MCF 10A (cell line): Measurements from ENCODE around the gene RAD18. TPM values are rescaled to one million over a fixed set of nuclear protein-coding genes. Genes with fewer than 3 reads are reported as not detected.

Experiments used
- BruUV-seq: library from RNA; stranded (reverse); fragments of 400-500 nt; replicated peaks from 2 replicates; lab custom pipeline; 2021; lab: Mats Ljungman, UMichigan
- CTCF ChIA-PET: fragments of 300-600 bp; sonication (Branson Sonifier 250); formaldehyde crosslinking; extraction: SDS; loops from one replicate; lab custom pipeline; 2021; ENCODE audit warnings: antibody characterized with exemption, inconsistent platforms; lab: Yijun Ruan, JAX
- POLR2A ChIA-PET: fragments of 300-600, 350-650 bp; sonication (Branson Sonifier 250); formaldehyde crosslinking; extraction: SDS; loops from one replicate; lab custom pipeline; 2020; ENCODE audit warnings: antibody characterized with exemption, inconsistent platforms; lab: Yijun Ruan, JAX
- DNase-seq: peaks from one replicate; pipeline ENCODE4 v3.0.0-alpha.2; 2018; ENCODE audit not compliant: unreplicated experiment
- H3K27ac Mint-ChIP-seq: one replicate; pipeline ENCODE4 v1.8.0; 2022; ENCODE audit warnings: mild to moderate bottlenecking, low read depth, mixed read lengths; ENCODE audit not compliant: unreplicated experiment
- H3K27me3 Mint-ChIP-seq: one replicate; pipeline ENCODE4 v1.8.0; 2022; ENCODE audit warnings: mixed read lengths; ENCODE audit not compliant: insufficient read depth, unreplicated experiment
- H3K36me3 Mint-ChIP-seq: one replicate; pipeline ENCODE4 v1.8.0; 2022; ENCODE audit warnings: mild to moderate bottlenecking, moderate library complexity, mixed read lengths; ENCODE audit not compliant: insufficient read depth, unreplicated experiment
- H3K4me1 Mint-ChIP-seq: one replicate; pipeline ENCODE4 v1.8.0; 2022; ENCODE audit warnings: mixed read lengths; ENCODE audit not compliant: insufficient read depth, unreplicated experiment
- H3K4me3 Mint-ChIP-seq: one replicate; pipeline ENCODE4 v1.8.0; 2022; ENCODE audit warnings: mild to moderate bottlenecking, moderate library complexity, mixed read lengths; ENCODE audit not compliant: unreplicated experiment
- H3K9me3 Mint-ChIP-seq: one replicate; pipeline ENCODE4 v1.8.0; 2022; ENCODE audit warnings: mixed read lengths; ENCODE audit not compliant: unreplicated experiment
- CTCF ChIP-seq: fragments of 200-600 bp; IDR thresholded peaks from one replicate; pipeline ENCODE4 v1.8.0; 2022; ENCODE audit warnings: antibody characterized with exemption, mild to moderate bottlenecking; ENCODE audit not compliant: unreplicated experiment
- intact Hi-C: fragments of 100-400 bp; cut with micrococcal nuclease; formaldehyde crosslinking; loops from 2 replicates; pipeline ENCODE4 v1.14.1; 2022
- total RNA-seq: library from RNA; stranded (reverse); gene quantifications from 2 replicates; pipeline ENCODE4 v1.2.3, GENCODE V29; 2022

Gene RAD18
- total RNA-seq, 1 experiment from 2014 or later = 29.1 TPM

GRCh38 chr3:9008550-9009255 lies 45.4 kb upstream of the RAD18 start:
- intact Hi-C loops = no loop called here
- POLR2A ChIA-PET = no interaction called here
- no peak overlapping the region for H3K27ac Mint-ChIP-seq
- TF ChIP-seq CTCF = no peak
- no peaks in the 10 kb centered on the region for H3K4me1 Mint-ChIP-seq
- H3K9me3 Mint-ChIP-seq = no peaks in the 10 kb centered on the region
- no peak for DNase-seq
- no TSS peak for BruUV-seq
- H3K36me3 Mint-ChIP-seq = peaks cover 25% of the 10 kb centered on the region
- H3K27me3 Mint-ChIP-seq = no peaks in the 10 kb centered on the region
- no peak overlapping the region for H3K4me3 Mint-ChIP-seq
- CTCF ChIA-PET = interaction anchor here (0.5 kb wide), 1 partner anchor 23 kb away, joined by 4 read pairs; no protein-coding TSS in a partner anchor

- intact Hi-C loops = no loop called here
- no peak for DNase-seq
- Mint-ChIP-seq H3K36me3 (peaks cover 26% of the 10 kb centered on the region), H3K4me1 (no peaks in the 10 kb centered on the region), H3K9me3 (no peaks in the 10 kb centered on the region), H3K27me3 (no peaks in the 10 kb centered on the region), H3K4me3 (no peak overlapping the region), H3K27ac (no peak overlapping the region)
- no TSS peak for BruUV-seq
- CTCF ChIA-PET = interaction anchor here (0.5 to 0.7 kb wide), 2 partner anchors 23 to 324 kb away, joined by 3 to 4 read pairs; no protein-coding TSS in a partner anchor
- TF ChIP-seq CTCF = no peak
- POLR2A ChIA-PET = no interaction called here
These were observed 44.7 kb upstream of the RAD18 start for GRCh38 chr3:9007928-9008327.

GRCh38 chr3:9007213-9007612 lies 43.9 kb upstream of the RAD18 start:
- POLR2A ChIA-PET = no interaction called here
- no peak for DNase-seq
- CTCF ChIA-PET = interaction anchor here (0.7 kb wide), 1 partner anchor 324 kb away, joined by 3 read pairs; no protein-coding TSS in a partner anchor
- Mint-ChIP-seq H3K27me3 (no peaks in the 10 kb centered on the region), H3K9me3 (no peaks in the 10 kb centered on the region), H3K36me3 (peaks cover 24% of the 10 kb centered on the region), H3K27ac (no peak overlapping the region), H3K4me1 (no peaks in the 10 kb centered on the region), H3K4me3 (no peak overlapping the region)
- BruUV-seq = no TSS peak
- intact Hi-C loops = no loop called here
- no peak for TF ChIP-seq CTCF

GRCh38 chr3:9000041-9000440 lies 36.8 kb upstream of the RAD18 start:
- intact Hi-C loops = no loop called here
- no peak for DNase-seq
- POLR2A ChIA-PET = interaction anchor here (1.2 kb wide), 1 partner anchor 11 kb away, joined by 3 read pairs; no protein-coding TSS in a partner anchor
- no TSS peak for BruUV-seq
- no peak overlapping the region for H3K4me3 Mint-ChIP-seq
- no peak for TF ChIP-seq CTCF
- H3K9me3 Mint-ChIP-seq = no peaks in the 10 kb centered on the region
- no peak overlapping the region for H3K27ac Mint-ChIP-seq
- H3K4me1 Mint-ChIP-seq = no peaks in the 10 kb centered on the region
- no peaks in the 10 kb centered on the region for H3K27me3 Mint-ChIP-seq
- CTCF ChIA-PET = interaction anchor here (0.5 to 2.7 kb wide), 5 partner anchors 12 to 302 kb away, joined by 3 to 21 read pairs (median 5); partner anchors contain the start of gene SRGAP3
- peaks cover 16% of the 10 kb centered on the region for H3K36me3 Mint-ChIP-seq
